CMK (cell line): ENCODE data around the gene RPL10.

ENCODE experiments used
- DNase-seq: peaks from one replicate; pipeline ENCODE4 v3.0.0-alpha.2; 2010; ENCODE audit warnings: low read depth

Gene RPL10

DNA sequence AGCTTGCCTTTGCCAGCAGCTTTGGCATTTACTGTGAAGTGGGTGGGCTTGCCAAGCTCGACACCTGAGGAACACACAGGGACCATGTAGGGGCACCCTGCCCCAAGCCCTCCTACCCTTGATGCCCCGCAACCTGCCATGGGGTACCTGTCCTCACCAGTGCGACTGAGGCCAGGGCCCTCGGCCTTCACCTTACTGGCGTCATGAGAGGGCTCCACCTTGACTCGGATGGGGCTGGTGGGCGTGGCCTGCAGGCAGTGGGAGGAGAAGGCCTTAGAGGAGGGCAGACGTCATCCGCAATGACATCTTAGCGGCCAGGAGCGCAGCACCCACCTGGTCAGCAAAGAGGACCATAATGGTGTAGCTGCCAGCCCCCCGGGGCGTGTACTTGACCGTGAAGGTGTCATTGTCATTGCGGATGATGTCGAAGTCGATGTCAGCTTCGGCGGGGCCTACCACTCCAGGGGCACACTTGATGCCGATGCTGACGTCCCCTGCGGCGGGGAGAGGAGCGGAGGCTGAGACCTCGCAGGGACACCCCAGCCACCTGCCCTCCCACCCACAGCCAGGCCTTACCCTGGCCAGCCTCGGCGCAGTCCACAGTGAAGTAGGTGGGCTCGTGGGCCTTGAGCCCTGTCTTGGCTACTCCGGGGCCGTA, 36.0 kb upstream of the RPL10 start:
- no peak for DNase-seq

DNA sequence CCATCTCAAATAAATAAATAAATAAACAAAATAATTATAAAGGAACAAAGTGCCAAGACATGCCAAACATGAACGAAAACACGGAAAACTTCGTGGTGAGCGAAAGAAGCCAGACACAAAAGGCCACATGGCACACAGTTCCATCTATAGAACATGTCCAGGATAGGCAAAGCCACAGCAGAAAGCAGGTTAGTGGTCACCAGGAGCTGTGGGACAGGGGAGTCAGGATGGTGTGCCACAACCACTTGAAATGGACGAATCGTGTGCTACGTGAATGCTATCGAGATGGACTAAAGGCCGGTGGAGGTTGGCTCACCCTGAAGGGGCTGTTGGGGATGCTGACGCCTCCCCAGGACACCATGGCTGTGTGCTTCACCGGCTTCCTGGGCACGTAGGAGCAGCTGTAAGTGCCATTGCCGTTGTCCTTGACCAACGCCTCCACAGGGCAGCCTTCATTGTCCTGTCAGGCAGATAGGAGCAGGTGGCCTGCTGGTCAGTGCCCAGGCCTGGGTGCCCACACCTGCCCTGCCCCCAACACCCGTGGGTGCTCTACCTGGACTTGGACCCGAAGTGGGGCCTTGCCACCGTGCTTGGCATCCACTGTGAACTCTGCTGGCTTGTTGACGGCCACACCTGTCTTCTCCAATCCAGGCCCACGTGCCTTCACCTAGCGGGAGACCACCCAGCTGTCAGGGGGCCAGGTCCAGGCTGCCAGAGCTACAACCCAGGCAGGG, 34.3 kb upstream of the RPL10 start:
- DNase-seq = no peak

DNA sequence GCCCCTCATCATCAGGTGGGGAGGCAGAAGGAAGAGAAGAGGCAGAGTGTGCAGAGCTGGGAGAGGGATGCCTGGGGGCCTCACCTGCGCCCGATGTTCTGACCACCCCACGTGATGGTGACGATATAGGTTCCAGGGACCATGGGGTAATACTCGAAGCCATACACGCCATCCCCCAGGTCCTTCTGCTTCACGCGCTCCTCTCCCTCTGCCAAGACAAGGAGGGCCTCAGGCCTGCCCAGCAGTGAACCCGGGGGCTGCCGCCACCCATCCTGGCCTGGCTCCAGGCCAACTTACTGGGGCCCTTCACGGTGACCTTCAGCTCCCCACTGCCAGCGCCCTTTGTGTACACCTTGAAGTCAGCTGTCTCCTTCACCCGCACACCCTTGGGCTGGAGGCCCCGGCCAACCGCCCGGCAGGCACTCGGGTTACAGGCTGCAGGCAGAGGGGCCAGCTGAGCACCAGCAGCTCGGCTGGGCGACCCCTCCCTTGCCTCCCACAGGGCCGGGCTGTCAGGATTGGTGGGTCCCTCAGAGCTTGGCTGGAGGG, 33.1 kb upstream of the RPL10 start:
- DNase-seq = no peak

DNA sequence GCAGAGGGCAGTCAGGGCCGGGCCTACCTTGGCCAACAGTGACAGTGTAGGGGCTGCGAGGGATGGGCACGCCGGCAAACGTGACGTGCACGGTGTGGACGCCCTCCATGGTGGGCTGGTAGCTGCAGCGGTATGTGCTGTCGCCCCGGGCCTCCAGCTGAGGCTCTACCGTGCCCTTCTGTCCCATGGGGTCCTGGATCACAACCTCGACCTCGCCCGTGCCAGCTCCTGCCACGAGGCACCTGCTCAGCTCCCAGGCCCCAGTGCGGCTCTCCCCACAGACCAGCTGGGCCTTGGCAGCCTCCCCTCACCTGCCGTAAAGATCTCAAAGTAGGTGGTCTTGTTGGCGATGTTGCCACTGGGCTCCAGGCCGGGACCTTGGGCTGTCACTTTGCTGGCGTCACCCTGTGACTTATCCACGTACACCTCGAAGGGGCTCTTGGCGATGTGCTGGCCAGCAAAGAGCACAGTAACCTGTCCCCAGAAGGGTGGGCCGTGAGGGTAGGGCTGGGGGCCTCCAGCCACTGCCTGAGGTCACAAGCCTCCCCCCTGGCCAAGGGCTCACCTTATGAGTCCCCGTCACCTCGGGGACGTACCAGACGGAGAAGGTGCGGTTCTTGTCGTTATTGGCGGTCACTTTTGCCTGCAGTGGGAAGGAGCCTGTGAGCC, 32.0 kb upstream of the RPL10 start:
- no peak for DNase-seq

DNA sequence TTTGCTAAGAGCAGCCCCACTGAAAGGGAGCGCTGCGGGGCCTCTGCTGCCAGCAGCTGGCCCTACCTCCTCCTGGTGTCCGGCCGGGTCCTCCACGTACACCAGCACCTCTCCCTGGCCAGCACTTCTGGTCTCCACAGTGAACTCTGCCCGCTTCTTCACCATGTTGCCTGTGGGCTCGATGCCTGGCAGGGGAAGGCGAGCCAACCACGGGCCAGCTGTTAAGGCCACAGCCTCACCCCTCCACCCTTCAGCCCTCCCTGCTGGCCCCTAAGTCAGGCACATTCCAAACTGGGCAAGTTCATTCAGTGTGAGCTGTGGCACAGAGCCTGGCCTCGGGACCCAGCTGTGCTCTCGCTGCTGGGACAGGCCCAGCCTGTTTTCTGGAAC, 31.5 kb upstream of the RPL10 start:
- no peak for DNase-seq

DNA sequence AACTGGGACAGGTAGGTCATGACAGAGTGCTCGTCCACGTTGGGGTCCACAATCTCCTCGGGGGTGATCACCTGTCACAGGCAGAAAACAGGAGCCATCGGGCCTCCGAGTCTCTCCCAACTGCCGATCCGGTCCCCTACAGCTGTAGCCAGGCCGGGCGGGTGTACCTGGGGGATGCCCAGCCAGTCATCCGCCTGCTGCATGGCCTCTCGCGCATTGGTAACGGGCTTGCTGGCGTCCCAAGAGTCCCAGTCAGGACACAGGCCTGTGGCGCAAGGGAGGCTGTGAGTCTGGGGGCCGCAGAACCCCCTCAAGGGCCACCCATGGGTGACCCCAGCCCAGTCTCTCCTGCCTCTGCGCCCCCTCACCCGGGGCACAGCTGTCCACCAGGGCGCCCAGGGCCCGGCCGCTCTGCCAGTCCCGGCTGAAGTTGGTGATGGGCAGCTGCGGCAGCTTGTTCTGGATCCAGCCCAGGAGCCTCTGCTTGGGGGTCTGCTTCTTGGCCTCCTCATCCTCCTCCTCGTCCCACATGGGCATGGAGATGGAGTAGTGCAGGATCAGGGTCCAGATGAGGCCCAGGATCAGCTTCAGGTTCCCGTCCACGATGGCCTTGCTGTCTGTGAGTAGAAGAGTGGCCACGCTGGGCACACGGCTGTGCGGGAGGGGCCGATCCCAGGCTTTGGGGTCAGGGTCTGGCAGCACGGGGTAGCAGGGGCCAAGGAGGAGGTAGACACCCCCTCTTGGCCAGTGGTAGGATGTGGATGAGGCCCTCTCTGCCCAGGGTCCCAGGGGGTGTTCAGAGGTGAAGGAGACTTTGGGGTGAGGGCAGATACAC, 30.5 kb upstream of the RPL10 start:
- DNase-seq = no peak

DNA sequence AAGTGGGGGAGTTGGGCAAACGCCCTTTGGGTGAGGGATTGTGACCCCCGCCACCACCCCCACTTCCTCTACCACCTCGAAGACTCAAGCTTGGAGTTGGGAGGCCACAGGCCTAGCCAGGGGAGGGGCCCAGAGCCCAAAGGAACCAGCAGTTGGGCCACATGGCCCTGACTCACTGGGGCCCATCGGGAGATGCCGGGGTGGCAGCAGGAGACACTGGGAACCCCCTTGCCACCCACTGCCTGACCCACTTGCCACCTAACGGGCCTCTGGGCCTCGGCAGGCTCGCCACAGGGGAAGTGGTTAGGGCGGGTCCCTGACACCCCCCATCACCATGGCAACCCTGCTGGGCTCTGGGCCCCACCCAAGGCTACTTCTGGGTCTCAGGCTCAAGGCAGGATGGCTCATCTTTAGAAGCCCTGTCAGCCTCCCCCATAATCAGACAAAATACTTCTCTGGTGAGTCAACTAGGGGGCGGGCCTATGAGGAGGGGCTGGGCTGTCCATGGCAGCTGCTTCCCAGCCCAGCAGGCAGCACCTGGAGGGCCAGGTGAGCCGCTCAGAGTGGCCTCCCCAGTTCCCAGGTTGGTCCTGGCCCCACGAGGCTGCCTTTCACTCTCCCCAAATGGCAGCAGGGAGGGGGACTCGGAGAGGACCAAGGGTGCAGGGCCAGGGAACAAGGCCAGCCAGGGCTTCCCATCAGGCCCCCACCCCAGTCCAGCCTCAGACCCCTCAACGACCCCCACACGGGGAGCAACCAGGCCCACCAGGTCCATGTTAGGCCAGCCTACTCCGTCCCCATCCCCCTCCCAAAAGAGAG, 29.3 kb upstream of the RPL10 start:
- peak; percentile 76 for DNase-seq

DNA sequence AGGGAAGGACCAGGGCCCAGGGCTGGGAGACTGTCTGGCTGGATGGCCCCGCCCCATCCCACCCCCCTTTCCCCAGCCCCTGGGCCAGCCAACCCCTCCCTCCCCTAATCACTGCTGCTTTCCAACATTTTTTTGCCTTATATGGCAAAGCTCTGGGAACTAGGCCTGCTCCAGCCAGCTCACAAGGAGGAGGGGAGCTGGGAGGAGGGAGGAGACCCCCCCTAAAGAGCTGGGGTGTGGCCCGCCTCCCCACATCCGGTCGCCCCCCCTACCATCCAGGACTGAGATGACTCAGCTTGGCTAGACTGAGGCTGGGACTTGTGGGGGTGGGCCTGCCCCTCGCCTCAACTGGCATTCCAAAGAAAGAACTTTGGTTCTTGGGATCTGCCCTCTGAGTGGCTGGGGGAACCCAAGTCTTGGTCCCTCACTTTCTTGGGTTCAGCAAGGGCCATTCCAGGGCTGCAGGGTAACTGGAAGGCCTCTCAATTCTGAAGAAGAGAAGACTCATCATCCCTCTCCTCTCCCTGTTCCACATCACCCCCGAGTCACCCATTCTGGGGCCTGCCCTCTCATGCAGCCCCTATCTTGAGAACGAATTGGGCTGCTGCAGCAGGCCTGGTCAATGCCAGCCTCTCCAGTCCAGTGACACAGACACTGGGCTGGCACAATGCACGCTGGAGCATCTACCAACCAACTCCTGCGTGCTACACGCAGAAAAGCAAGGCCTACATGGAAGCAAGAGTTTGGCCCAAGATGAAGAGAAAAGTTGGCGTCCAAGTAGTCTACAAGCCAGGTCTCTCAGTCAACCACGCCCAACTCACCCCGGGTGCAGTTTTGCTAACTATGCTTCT, 28.5 kb upstream of the RPL10 start:
- peak; percentile 70 for DNase-seq

DNA sequence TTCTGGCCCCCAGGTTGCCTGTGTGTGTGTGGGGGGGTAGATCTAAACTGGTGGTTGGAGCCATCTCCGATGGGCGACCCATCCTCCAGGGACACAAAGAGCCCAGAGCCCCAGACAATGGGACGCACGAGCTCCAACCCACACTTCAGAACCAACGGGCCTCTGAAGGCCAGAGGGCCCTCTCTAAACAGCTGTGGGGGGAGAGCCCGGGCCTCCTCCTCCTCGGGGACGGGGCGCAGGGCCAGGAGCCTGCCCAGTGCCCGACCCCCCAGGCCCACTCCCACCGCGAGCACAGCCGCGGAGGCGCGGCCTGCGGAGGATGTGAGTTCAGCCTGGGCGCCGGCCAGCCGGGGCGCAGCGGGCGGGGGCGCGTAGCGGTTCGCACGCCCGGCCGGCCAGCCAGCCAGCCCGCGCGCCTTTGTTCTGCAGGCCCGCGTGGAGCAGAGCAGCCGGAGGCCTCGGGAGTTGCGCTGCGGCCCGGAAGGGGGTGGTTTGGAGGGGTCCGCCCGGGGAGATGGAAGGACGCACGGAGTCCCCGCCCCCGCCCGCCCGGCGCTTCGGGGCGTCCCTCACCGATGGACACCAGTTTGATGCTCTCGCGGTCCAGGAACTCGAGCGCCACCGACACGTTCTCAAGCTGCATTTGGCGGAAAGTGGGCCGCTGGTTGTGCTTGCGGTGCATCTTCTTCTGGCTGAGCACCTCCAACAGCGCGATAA, 27.7 kb upstream of the RPL10 start:
- no peak for DNase-seq

DNA sequence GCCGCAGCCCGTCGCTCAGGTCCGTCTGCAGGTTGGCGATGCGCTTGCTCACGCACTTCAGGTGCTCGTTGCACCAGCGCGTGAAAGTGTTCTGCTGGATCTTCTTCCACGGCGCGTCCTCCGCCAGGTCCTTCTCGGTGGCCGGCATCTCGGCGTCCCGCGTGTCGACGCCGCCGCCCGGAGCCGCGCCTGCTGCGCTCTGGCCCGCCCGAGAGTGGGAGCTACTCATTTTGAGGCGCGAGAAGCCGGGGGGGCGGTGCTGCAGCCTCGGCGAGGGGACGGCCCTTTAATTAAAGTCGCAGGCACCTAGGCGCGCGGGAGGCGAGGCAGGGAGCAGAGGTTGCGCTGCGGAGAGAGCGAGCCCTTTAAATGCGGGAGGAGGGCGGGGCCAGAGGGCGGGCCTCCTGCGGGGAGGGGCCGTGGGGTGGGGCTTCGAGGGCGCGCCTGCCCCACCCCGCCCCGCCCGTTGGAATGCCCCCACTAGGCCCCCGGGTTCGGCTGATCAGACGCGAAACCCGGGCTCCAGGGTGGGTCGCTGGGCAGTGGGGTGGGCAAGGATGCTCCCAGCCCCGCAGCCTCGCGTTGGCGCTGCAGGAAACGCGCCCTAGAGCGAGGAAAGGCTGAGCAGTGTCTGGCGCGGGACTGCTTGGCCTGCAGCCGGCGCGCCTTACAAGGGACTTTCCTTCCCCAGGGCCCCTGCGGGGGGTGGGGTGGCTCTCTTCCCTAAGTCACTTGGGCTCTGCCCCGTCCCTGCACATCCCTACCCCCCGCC, 27.0 kb upstream of the RPL10 start:
- peak; percentile 82 for DNase-seq

DNA sequence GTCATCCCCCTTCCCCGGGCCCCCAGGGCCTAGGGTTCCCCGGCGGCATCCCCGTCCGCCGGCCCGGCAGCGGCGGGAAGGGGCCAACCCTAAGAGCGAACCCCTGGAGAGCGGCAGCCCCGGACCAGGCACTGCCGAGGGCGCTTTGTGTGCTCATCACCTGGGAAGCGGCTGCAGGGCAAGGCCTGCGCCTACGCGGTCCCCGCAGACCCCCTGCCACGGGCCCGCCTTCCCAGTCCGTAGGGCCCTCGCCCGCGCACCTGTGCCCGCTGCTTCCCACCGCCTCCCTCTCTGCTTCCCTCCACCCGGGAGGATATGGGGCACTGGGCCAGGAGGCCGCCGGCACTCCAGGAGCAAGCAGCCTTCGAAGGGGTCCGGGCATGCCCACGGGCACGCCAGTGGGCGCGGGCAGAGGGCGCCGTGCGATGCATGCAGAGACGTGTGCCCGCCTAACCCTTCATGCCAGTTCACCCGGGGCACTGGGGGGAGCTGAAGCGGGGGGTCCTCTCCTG, 26.3 kb upstream of the RPL10 start:
- DNase-seq = no peak

DNA sequence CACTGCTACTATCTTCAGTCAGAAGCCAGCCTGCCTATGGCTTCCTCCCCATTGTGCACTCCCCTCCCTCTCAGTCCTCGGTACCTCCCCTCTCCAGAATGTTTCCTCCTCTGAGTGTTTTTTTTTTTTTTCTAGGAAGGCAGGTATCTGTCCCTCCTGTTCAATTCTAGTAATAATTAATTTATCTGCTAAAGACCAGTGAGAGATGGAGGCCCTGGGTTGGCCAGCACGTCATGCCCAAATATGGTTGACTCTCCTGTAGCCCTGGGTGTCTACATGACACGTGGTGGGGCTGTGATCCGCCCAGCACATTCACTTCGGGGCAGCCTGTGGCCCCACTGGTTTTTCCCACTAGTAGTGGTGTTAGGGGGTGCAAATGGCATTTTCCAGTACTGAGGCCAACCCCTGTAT, 25.6 kb upstream of the RPL10 start:
- no peak for DNase-seq

DNA sequence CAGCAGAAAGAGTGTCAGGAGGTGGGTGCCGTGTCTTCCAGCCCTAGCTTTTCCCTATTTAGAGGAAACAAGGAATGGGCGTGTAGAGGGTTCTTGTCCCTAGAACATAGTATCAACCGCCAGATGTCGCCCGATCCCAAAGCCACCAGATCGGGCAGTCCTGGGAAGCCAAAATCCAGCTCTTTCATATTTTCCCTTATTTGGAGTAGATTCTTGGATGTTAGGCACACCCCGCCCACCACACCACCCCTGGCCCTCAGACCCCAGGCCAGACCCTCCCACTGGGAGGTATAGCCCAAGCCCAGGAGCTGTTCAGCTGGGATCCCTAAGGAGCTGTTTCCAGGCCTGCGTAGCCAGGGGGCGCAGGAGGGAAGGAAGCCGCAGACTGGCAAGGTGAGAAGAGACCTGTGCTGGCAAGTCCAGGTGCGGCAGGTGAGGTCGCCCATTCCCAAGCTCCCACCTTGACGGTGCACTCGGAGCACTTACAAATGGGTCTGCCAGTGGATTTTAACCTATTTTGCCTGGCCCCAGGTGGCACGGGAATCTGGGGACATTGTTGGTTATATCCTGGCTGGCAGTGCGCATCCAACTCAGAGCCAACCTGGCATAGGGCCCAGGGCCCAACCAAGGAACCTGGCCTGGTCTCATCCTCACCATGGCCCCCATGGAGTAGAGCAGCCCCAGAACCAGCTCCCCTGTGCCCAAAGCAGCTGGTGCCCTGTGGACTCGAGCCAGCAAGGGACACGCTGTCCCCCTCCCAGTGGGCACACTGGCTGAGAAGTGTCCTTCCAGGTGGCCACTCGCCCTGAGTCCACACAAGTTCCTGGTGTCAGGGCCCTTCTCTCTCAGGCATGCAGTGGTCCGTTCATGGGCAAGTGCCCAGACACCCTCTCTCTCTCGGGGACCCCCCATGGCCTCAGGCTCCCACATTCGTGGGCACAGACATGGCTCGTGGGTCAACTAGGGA, 24.6 kb upstream of the RPL10 start:
- DNase-seq = no peak

DNA sequence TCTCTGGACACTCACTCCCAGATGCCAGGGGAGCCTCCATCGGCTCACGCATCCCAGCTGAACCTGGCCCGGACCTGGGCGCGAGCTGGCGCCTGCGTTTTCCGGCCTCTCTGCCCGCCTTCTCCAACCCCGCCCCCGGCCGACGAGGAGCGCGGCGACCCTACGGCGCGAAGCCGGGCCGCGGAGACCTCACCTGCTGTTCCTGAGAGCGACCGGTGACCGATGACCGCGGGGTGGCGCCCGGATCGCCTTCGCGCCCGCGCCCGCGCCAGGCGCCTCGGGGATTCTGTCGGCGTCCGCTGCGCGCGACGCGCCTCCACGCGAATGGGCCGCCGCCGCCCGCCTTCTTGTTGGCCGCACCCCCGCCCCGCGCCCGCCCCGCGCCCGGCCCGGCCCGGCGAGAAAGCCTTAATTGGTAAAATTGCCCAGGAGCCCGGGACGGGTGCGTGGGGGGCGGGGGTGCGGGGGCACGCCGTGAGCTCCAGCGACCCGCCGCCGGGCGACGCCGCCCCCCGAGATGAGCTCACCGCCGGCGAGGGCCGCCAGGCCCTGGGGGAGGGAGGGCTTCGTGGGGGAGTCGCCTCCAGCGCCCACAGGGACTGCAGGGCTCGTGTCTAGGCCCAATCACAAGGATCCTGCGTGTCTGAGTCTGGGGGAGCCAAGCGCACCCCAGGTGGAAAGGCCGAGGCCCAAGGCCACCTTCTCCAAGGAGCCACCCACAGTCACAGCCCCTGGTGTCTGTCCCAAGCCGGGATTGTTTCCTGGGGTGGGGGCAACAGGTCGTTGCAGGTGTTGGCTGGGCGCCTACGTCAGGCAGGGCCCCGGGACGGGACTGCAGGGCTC, 23.6 kb upstream of the RPL10 start, which contains the start of gene FLNA:
FLNA (minus strand) TSS at position 322 of the 843 bp plus-strand sequence. CDS start 3,389 bp downstream, outside the sequence.
- DNase-seq = no peak

DNA sequence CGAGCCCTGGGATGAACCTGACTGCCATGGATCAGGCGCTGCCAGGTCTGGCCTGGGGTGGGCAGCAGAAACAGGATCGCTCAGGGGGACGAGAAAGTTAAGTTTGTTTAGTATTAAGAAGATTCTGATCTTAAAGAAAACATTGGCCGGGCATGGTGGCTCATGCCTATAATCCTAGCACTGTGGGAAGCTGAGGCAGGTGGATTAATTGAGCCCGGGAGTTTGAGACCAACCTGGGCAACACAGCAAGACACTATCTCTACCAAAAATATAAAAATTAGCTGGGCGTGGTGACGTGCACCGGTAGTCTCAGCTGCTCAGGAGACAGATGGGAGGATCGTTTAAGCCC, 23.0 kb upstream of the RPL10 start:
- DNase-seq = no peak

DNA sequence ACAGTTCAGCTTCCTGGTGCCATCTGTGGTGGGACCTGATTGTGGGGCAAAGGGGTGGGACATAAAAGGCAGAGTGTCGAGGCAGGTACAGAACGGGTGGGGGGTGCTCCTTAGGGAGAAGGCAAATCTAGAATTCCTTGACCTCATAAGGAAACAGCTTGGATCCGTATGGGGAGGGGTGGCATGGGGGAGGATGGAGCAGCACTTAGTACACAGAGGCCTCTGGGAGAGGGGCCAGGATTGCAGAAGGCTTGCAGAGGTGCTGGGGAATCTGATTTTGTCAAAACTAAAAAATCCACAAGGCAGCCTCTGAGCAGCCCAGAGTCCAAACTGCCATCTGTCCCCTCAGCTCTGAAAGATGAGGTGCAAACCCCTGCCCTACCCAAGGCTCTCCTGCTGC, 21.4 kb upstream of the RPL10 start:
- DNase-seq = no peak
